GM12873 (cell line): ENCODE measurements around the gene BNIP5.

Experiments used
- TF ChIP-seq, protein P1 (sequence below): IDR thresholded peaks from 2 replicates; pipeline ENCODE4 v1.5.1; 2012; ENCODE audit warnings: low read depth, mild to moderate bottlenecking, moderate library complexity, low read length, control low read depth; ENCODE audit not compliant: insufficient read depth; ENCODE audit errors: missing control alignments

BNIP5 gene

GRCh38 chr6:36317623-36318022 is 19.1 kb downstream of the BNIP5 start:
- TF ChIP-seq, protein P1, sequence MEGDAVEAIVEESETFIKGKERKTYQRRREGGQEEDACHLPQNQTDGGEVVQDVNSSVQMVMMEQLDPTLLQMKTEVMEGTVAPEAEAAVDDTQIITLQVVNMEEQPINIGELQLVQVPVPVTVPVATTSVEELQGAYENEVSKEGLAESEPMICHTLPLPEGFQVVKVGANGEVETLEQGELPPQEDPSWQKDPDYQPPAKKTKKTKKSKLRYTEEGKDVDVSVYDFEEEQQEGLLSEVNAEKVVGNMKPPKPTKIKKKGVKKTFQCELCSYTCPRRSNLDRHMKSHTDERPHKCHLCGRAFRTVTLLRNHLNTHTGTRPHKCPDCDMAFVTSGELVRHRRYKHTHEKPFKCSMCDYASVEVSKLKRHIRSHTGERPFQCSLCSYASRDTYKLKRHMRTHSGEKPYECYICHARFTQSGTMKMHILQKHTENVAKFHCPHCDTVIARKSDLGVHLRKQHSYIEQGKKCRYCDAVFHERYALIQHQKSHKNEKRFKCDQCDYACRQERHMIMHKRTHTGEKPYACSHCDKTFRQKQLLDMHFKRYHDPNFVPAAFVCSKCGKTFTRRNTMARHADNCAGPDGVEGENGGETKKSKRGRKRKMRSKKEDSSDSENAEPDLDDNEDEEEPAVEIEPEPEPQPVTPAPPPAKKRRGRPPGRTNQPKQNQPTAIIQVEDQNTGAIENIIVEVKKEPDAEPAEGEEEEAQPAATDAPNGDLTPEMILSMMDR: no peak

GRCh38 chr6:36315921-36316320 is 20.8 kb downstream of the BNIP5 start:
- TF ChIP-seq, protein P1: no peak

- TF ChIP-seq, protein P1: no peak
Measured at GRCh38 chr6:36314221-36315014, 22.3 kb downstream of the BNIP5 start.

GRCh38 chr6:36313649-36313936 is 23.1 kb downstream of the BNIP5 start:
- TF ChIP-seq, protein P1: no peak

DNA sequence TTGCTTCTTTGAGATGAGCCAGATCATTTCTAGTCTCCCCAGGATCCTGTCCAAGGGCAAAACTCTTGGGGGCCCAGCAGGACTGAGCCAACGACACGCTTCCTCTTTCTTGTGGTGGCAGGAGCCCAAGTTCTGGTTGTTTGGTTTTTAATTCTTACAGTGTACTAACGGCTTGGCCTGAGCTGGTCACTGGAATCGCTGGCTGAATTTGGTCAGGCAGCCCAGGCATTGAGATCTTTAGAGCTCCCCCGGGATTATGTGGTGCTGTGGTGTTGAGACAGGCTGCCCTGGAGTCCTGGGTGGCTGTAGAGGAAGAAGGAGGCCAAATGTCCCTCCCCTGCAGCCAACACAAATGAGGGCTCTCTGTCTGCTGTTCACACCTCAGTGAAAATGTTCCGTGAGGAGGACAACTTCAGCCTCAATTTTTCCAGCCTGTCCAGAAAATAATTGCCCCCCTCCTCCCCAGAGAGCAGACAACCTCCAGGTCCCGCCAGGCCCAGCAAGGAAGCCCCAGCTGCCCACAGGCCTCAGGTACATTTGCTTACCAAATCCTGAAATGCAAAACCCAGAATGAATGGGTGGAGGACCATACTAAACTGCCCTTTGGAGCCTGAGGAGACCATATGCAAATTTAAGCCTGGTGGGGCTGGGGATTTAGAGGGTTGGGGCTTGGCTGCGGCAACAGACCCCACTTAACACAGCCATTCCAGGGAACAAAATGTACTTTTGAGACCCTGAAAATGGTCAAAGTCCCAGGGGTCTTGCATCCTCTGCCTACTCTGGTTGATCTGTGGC is 23.6 kb downstream of the BNIP5 start:
- TF ChIP-seq, protein P1: no peak

- TF ChIP-seq, protein P1: no peak
Measured at GRCh38 chr6:36309900-36310299, 26.8 kb downstream of the BNIP5 start.

DNA sequence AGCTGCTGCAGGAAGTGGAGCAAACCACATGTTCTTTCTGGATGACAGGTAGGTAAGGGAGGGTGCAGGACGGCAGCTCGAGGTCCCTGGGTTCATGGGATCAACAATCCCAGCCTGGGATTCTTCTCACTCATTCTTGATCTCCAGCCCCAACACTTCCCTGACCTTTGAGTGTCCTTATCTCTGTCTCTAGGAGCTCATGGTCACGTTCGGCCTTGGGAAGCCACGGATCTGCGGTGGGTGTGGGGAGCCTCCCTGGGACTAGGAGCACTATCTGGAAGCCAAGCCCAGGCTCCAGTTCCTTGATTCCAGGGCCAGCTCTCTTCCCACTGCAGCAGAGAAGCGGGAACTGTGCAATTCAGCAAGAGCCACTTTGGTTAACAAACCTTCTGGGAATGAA is 27.5 kb downstream of the BNIP5 start:
- TF ChIP-seq, protein P1: no peak
